22Rv1 (cell line): ENCODE data around the gene SMPD2.

Source experiments
- H3K27ac ChIP-seq: fragments of 450-650 bp; 2 replicates; pipeline ENCODE4 v1.5.1; 2017
- ZFX ChIP-seq: fragments of 450-650 bp; IDR thresholded peaks from 2 replicates; pipeline ENCODE4 v1.6.1; 2017; ENCODE audit warnings: antibody characterized with exemption, borderline replicate concordance
- TF ChIP-seq, protein P1 (sequence below): fragments of 450-650 bp; IDR thresholded peaks from 2 replicates; pipeline ENCODE4 v1.5.1; 2017; ENCODE audit warnings: mild to moderate bottlenecking

Gene SMPD2

DNA sequence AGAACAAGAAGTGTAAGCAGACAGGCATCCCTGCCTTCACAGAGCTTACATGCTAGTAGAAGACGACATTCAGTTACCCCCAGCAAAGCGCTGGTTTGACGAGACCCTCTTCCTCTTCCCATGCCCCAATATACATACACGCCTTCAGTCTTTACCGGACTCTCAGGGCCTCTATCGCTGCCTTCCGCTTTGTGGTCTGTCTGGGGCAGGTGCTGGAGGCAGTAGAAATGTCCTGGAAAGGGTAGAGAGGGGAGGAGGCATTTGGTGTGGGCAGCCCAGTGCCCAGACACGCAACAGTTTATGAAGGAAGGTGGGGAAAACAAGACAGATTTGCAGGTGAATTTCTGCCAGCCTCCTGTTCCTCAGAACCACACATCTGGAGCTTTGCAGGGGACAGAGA, 6.0 kb downstream of the SMPD2 start:
- TF ChIP-seq ZFX, result no peak
- TF ChIP-seq, protein P1, sequence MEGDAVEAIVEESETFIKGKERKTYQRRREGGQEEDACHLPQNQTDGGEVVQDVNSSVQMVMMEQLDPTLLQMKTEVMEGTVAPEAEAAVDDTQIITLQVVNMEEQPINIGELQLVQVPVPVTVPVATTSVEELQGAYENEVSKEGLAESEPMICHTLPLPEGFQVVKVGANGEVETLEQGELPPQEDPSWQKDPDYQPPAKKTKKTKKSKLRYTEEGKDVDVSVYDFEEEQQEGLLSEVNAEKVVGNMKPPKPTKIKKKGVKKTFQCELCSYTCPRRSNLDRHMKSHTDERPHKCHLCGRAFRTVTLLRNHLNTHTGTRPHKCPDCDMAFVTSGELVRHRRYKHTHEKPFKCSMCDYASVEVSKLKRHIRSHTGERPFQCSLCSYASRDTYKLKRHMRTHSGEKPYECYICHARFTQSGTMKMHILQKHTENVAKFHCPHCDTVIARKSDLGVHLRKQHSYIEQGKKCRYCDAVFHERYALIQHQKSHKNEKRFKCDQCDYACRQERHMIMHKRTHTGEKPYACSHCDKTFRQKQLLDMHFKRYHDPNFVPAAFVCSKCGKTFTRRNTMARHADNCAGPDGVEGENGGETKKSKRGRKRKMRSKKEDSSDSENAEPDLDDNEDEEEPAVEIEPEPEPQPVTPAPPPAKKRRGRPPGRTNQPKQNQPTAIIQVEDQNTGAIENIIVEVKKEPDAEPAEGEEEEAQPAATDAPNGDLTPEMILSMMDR, result no peak
- no peak overlapping the region for H3K27ac ChIP-seq

DNA sequence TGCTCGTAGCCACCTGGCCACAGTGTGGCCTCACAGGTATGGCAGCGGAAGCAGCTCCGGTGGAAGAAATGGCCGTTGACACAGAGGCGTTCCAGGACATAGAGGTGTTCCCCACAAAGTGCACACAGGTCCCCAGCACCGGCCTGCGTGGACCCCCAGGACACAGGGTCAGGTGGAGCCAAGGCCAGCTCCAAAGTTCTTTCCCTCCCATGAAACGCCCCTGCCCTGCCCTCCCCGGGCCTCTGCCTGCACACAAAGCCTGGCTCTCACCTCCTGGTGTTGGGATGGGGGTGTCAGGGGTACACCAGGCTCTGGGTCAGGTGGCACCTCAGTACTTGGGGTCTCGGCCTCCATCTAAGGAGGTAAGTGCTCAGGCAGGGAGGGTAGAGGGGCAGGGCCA, 6.6 kb downstream of the SMPD2 start:
- no peak for TF ChIP-seq ZFX
- TF ChIP-seq, protein P1, result no peak
- no peak overlapping the region for H3K27ac ChIP-seq

DNA sequence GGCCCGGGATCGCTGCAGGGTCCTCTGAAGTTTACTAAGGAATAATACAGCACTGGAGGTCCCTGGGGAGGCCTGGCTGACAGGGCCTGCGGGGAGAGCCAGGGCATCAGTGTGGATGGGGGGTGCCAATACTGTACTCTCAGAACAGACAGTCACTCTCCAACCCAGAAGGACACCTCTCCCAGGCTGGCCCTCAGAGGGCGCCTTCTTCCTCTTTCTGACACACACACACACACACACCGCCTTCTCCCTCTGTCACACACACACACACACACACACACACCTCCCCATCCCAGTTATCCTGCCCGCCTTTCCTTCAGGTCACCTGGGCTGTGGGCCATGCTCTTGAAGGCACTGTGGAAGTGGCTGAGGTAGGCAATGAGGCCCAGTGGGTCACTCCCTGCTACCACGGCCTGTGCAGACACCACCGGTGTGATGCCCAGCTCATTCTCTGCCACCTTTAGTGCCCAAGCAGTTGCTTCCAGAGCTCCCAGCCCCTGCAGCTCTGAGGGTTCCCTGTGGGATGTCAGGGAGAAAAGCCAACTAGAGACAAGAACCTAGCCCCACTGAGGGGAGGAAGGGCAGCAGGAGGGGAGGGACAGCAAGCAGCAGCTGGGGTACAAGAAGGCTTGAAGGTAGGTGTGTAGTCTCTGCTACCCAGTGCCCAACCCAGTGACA, 7.5 kb downstream of the SMPD2 start:
- H3K27ac ChIP-seq, result no peak overlapping the region
- TF ChIP-seq ZFX, result no peak
- TF ChIP-seq, protein P1, result no peak

DNA sequence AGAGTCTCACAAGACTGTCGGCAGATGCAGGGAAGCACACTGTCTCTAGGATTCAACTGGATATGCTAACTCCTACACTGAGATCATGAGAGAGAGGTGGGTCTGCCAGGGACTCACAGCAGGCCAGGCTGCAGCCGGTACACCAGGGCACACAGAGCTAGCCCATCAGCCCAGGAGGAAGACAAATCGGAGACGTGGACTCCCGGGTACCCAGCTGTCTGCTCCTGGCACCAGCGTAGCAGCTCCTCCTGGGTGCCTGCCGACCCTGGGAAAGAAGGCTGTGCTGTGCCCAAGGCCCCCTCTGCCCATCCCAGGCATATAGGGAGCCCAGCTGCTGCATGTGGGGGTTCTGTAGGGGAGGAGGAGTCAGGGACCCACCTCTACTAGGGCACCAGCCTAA, 8.1 kb downstream of the SMPD2 start:
- TF ChIP-seq, protein P1, result no peak
- TF ChIP-seq ZFX, result no peak
- H3K27ac ChIP-seq, result no peak overlapping the region

DNA sequence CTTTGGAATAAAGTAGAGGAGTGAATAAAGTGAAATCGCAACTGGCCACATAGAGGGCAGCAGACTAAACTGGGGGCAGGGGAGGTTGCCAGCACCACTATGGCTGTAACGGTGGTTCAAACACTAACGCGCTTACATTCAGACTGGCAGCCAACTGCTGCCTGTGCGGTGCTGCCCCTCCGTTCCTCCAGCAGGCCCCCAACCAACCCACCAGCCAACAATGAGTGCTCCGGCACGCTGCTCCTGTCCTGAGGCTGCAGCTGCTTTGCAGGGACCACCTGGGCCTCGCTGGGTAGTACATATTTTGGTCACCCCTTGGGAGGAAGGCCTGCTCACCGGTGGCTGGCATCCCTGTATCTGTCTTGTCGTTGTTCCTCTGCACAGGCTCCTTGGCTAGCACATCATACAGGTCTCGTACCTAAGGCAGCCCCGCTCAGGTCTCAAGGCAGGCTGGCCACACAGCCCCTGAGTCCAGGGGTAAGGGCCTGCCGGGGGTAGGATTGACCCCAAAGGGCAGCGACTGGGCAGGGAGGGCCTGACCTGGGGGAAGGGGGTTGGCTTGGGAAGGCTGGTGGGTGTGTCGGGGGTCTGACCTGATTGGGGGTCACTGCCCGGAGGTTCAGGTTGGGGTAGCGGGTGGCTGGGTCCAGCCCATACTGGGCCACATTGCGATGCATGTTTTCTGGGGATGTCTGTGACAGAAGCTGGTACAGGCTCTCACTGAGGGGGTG, 8.7 kb downstream of the SMPD2 start:
- H3K27ac ChIP-seq, result no peak overlapping the region
- TF ChIP-seq, protein P1, result no peak
- no peak for TF ChIP-seq ZFX

DNA sequence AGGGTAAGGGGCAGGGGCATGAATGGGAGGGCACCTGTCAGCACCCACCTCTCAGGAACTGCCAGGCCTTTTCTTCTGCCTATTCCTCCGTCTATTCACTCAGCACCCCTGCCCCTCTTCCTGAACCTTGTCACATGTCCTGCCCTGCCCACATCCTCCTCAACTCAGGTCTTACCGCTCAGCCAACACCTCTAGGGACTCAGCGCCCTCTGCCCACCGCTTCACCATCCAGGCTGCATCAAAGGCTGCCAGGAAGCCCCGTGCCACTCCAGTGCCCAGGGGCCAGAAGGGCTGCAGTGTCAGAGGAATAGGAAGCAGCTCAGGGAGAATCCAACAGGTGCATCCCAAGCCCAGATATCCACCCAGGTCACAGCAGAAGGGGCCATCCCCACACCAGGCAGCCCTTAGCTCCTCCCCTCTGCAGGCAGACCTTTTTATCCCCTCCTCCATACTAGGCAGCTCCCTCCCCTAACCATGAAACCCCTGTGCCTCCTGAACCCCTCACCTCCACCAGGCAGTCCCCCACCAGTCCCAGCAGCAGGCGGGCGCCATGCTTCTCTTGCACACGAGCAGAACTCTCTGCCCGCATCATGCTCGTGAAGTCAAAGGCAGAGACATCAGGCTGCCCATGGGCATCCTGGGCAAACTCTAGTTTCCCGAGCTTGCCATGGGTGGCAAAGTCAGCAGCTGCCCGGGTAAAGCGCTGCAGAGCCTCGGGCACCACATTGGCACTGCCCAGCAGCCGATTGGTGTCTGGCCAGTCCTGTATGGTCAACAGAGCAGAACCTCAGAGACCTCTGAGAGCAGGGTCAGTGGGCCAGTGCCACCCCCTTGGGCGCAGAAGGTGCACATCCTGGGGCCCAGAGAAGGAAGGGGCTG, 9.5 kb downstream of the SMPD2 start:
- TF ChIP-seq, protein P1, result no peak
- TF ChIP-seq ZFX, result no peak
- H3K27ac ChIP-seq, result no peak overlapping the region

DNA sequence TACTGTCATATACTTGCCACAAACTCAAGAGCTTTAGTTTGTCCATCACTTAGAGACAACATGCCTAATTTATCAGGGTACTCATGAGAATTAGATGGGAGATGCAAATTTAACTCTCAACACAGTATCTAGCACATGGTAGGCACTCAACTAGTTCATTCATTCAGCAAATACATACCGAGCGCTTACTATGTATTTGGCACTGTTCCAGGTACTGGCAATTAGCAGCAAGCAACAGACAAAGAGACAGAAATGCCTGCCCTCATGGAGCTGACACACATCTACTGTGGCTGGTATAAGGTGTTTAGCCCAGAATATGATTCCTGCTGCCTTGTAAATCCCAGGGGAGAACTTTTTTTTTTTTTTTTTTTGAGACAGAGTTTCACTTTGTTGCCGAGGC, 10.3 kb downstream of the SMPD2 start:
- TF ChIP-seq ZFX, result no peak
- TF ChIP-seq, protein P1, result no peak
- no peak overlapping the region for H3K27ac ChIP-seq
